WTC11 (cell line): ENCODE data around the gene TARBP1. TPM values are rescaled to one million over a fixed set of nuclear protein-coding genes. Genes with fewer than 3 reads are reported as not detected.
A peak's percentile ranks its signal among the peaks of the same experiment; 100 is the strongest.

ENCODE experiments used
- ATAC-seq: fragments of 200-7000 bp; cut with Tn5 transposase; 2 replicates; pipeline ENCODE4 v1.10.0; 2021; ENCODE audit warnings: mild to moderate bottlenecking, moderate library complexity
- CTCF ChIA-PET: fragments of 300-600 bp; sonication (Branson Sonifier 250); formaldehyde crosslinking; loops from one replicate; lab custom pipeline; 2021; ENCODE audit warnings: antibody characterized with exemption; lab: Charles Lee
- POLR2A ChIA-PET: fragments of 350-600 bp; sonication (Branson Sonifier 250); formaldehyde crosslinking; loops from one replicate; lab custom pipeline; 2021; ENCODE audit warnings: antibody characterized with exemption; lab: Charles Lee
- DNase-seq: peaks from one replicate; pipeline ENCODE4 v3.0.0; 2021; ENCODE audit warnings: low spot score
- H3K27ac Mint-ChIP-seq: 2 replicates; pipeline ENCODE4 v1.8.0; 2021; ENCODE audit warnings: mixed read lengths
- H3K27me3 Mint-ChIP-seq: 2 replicates; pipeline ENCODE4 v1.8.0; 2021; ENCODE audit warnings: low read depth, mild to moderate bottlenecking, moderate library complexity, mixed read lengths
- H3K36me3 Mint-ChIP-seq: 2 replicates; pipeline ENCODE4 v1.8.0; 2021; ENCODE audit warnings: mixed read lengths
- H3K4me1 Mint-ChIP-seq: 2 replicates; pipeline ENCODE4 v1.8.0; 2022; ENCODE audit warnings: mixed read lengths
- H3K4me3 Mint-ChIP-seq: 2 replicates; pipeline ENCODE4 v1.8.0; 2021; ENCODE audit warnings: mild to moderate bottlenecking, moderate library complexity, mixed read lengths
- H3K9me3 Mint-ChIP-seq: 2 replicates; pipeline ENCODE4 v1.8.0; 2021; ENCODE audit warnings: mixed read lengths
- ATF1 ChIP-seq: sonication (generic); formaldehyde crosslinking; IDR thresholded peaks from 2 replicates; pipeline ENCODE4 v1.8.1; 2023; ENCODE audit warnings: mild to moderate bottlenecking, moderate library complexity, missing genetic modification reagents
- ETV6 ChIP-seq: sonication (generic); formaldehyde crosslinking; IDR thresholded peaks from 2 replicates; pipeline ENCODE4 v1.8.1; 2022; ENCODE audit warnings: mild to moderate bottlenecking, missing genetic modification reagents
- GABPB1 ChIP-seq: sonication (generic); formaldehyde crosslinking; IDR thresholded peaks from 2 replicates; pipeline ENCODE4 v1.8.1; 2023; ENCODE audit warnings: mild to moderate bottlenecking, missing genetic modification reagents
- JAZF1 ChIP-seq: fragments of 250-450 bp; sonication (Bioruptor Pico); IDR thresholded peaks from 2 replicates; pipeline ENCODE4 v1.9.0; 2021; ENCODE audit warnings: moderate library complexity, mild to moderate bottlenecking, inconsistent platforms
- MYBL2 ChIP-seq: sonication (generic); formaldehyde crosslinking; IDR thresholded peaks from 2 replicates; pipeline ENCODE4 v1.8.1; 2023; ENCODE audit warnings: mild to moderate bottlenecking, moderate library complexity, missing genetic modification reagents
- RELA ChIP-seq: sonication (generic); formaldehyde crosslinking; IDR thresholded peaks from 2 replicates; pipeline ENCODE4 v1.8.1; 2022; ENCODE audit warnings: missing genetic modification reagents, mild to moderate bottlenecking, borderline replicate concordance
- SOX15 ChIP-seq: fragments of 250-450 bp; sonication (Bioruptor Pico); IDR thresholded peaks from 2 replicates; pipeline ENCODE4 v1.9.0; 2021; ENCODE audit warnings: mild to moderate bottlenecking
- TEAD1 ChIP-seq: sonication (generic); formaldehyde crosslinking; IDR thresholded peaks from 2 replicates; pipeline ENCODE4 v1.8.0; 2022; ENCODE audit warnings: mild to moderate bottlenecking, missing genetic modification reagents
- ZNF121 ChIP-seq: sonication (generic); formaldehyde crosslinking; IDR thresholded peaks from 2 replicates; pipeline ENCODE4 v1.8.0; 2023; ENCODE audit warnings: missing genetic modification reagents
- ZNF416 ChIP-seq: fragments of 250-450 bp; sonication (Bioruptor Pico); IDR thresholded peaks from 2 replicates; pipeline ENCODE4 v1.9.0; 2021; ENCODE audit warnings: mild to moderate bottlenecking, inconsistent platforms
- ZNF671 ChIP-seq: fragments of 250-450 bp; sonication (Bioruptor Pico); IDR thresholded peaks from 2 replicates; pipeline ENCODE4 v1.8.0; 2021; ENCODE audit warnings: mild to moderate bottlenecking
- total RNA-seq: library from RNA; stranded (reverse); gene quantifications from 3 replicates; pipeline ENCODE4 v1.2.3, GENCODE V29; 2021
- TF ChIP-seq, protein P1 (sequence below): fragments of 250-450 bp; sonication (Bioruptor Pico); IDR thresholded peaks from 2 replicates; pipeline ENCODE4 v1.9.0; 2021; ENCODE audit warnings: moderate library complexity, mild to moderate bottlenecking, inconsistent platforms, borderline replicate concordance
- TF ChIP-seq, protein P2 (sequence below): sonication (generic); formaldehyde crosslinking; IDR thresholded peaks from 2 replicates; pipeline ENCODE4 v1.8.0; 2022; ENCODE audit warnings: mild to moderate bottlenecking, missing genetic modification reagents
- TF ChIP-seq, protein P3 (sequence below): sonication (generic); formaldehyde crosslinking; IDR thresholded peaks from 2 replicates; pipeline ENCODE4 v1.8.0; 2022; ENCODE audit warnings: mild to moderate bottlenecking, missing genetic modification reagents
- TF ChIP-seq, protein P4 (sequence below): sonication (generic); formaldehyde crosslinking; IDR thresholded peaks from 2 replicates; pipeline ENCODE4 v1.8.1; 2022; ENCODE audit warnings: low read depth, mild to moderate bottlenecking, moderate library complexity, missing genetic modification reagents, borderline replicate concordance
- TF ChIP-seq, protein P5 (sequence below): sonication (generic); formaldehyde crosslinking; IDR thresholded peaks from 2 replicates; pipeline ENCODE4 v1.8.0; 2023; ENCODE audit warnings: missing genetic modification reagents, mild to moderate bottlenecking, borderline replicate concordance
- TF ChIP-seq, protein P6 (sequence below): sonication (generic); formaldehyde crosslinking; conservative IDR thresholded peaks from 2 replicates; pipeline ENCODE4 v1.8.1; 2023; ENCODE audit warnings: mild to moderate bottlenecking, low read depth, missing genetic modification reagents, moderate library complexity

TARBP1 gene
- total RNA-seq, 1 experiment from 2014 or later, result 24.0 TPM

DNA sequence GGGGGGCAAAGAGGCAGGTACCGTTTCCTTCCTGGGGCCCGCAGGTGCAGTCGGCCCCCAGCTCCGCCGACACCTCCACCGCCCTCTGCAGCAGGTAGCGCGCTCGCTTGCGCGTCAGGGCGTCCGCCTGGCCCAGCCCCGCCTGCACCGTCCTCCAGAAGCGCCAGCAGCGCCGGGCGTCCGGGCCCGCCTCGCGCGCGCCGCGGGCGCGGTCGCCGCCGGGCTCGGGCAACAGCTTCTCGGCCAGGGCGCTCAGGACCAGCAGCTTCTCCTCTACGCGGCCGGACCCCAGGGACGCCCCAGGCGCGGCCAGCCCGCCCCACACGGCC, 863 bp downstream of the TARBP1 start:
- Mint-ChIP-seq H3K36me3 (no peaks in the 10 kb centered on the region), H3K27ac (no peak overlapping the region), H3K4me3 (peak overlapping the region; percentile 77), H3K9me3 (no peaks in the 10 kb centered on the region), H3K4me1 (peaks cover 32% of the 10 kb centered on the region), H3K27me3 (peaks cover 36% of the 10 kb centered on the region)
- ATAC-seq, result peak; percentile 75
- no peak for DNase-seq
- POLR2A ChIA-PET, result interaction anchor here (1.5 kb wide), 1 partner anchor 123 kb away, joined by 4 read pairs; no protein-coding TSS in a partner anchor
- CTCF ChIA-PET, result interaction anchor here (0.7 to 1.5 kb wide), 3 partner anchors 21 to 605 kb away, joined by 3 to 4 read pairs (median 3); no protein-coding TSS in a partner anchor
- TF ChIP-seq TEAD1 (CRISPR knock-in tag), result no peak
- TF ChIP-seq, protein P1, sequence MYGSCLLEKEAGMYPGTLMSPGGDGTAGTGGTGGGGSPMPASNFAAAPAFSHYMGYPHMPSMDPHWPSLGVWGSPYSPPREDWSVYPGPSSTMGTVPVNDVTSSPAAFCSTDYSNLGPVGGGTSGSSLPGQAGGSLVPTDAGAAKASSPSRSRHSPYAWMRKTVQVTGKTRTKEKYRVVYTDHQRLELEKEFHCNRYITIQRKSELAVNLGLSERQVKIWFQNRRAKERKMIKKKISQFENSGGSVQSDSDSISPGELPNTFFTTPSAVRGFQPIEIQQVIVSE (CRISPR knock-in tag), result no peak
- 0 out of 2 replicates have a peak, but pooled peaks have one; percentile 25 for TF ChIP-seq GABPB1 (CRISPR knock-in tag)
- 0 out of 2 replicates have a peak, but pooled peaks have one; percentile 36 for TF ChIP-seq ETV6 (CRISPR knock-in tag)
- no peak for TF ChIP-seq ATF1 (CRISPR knock-in tag)
- TF ChIP-seq SOX15 (CRISPR knock-in tag), result no peak
- TF ChIP-seq, protein P2, sequence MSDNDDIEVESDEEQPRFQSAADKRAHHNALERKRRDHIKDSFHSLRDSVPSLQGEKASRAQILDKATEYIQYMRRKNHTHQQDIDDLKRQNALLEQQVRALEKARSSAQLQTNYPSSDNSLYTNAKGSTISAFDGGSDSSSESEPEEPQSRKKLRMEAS (CRISPR knock-in tag), result 0 out of 2 replicates have a peak, but pooled peaks have one; percentile 9
- TF ChIP-seq, protein P3, sequence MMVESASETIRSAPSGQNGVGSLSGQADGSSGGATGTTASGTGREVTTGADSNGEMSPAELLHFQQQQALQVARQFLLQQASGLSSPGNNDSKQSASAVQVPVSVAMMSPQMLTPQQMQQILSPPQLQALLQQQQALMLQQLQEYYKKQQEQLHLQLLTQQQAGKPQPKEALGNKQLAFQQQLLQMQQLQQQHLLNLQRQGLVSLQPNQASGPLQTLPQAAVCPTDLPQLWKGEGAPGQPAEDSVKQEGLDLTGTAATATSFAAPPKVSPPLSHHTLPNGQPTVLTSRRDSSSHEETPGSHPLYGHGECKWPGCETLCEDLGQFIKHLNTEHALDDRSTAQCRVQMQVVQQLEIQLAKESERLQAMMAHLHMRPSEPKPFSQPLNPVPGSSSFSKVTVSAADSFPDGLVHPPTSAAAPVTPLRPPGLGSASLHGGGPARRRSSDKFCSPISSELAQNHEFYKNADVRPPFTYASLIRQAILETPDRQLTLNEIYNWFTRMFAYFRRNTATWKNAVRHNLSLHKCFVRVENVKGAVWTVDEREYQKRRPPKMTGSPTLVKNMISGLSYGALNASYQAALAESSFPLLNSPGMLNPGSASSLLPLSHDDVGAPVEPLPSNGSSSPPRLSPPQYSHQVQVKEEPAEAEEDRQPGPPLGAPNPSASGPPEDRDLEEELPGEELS (CRISPR knock-in tag), result peak; percentile 69; the same call in 1 of the 2 replicates
- TF ChIP-seq MYBL2 (CRISPR knock-in tag), result no peak
- TF ChIP-seq, protein P4, sequence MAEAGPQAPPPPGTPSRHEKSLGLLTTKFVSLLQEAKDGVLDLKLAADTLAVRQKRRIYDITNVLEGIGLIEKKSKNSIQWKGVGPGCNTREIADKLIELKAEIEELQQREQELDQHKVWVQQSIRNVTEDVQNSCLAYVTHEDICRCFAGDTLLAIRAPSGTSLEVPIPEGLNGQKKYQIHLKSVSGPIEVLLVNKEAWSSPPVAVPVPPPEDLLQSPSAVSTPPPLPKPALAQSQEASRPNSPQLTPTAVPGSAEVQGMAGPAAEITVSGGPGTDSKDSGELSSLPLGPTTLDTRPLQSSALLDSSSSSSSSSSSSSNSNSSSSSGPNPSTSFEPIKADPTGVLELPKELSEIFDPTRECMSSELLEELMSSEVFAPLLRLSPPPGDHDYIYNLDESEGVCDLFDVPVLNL (CRISPR knock-in tag), result no peak
- TF ChIP-seq, protein P5, sequence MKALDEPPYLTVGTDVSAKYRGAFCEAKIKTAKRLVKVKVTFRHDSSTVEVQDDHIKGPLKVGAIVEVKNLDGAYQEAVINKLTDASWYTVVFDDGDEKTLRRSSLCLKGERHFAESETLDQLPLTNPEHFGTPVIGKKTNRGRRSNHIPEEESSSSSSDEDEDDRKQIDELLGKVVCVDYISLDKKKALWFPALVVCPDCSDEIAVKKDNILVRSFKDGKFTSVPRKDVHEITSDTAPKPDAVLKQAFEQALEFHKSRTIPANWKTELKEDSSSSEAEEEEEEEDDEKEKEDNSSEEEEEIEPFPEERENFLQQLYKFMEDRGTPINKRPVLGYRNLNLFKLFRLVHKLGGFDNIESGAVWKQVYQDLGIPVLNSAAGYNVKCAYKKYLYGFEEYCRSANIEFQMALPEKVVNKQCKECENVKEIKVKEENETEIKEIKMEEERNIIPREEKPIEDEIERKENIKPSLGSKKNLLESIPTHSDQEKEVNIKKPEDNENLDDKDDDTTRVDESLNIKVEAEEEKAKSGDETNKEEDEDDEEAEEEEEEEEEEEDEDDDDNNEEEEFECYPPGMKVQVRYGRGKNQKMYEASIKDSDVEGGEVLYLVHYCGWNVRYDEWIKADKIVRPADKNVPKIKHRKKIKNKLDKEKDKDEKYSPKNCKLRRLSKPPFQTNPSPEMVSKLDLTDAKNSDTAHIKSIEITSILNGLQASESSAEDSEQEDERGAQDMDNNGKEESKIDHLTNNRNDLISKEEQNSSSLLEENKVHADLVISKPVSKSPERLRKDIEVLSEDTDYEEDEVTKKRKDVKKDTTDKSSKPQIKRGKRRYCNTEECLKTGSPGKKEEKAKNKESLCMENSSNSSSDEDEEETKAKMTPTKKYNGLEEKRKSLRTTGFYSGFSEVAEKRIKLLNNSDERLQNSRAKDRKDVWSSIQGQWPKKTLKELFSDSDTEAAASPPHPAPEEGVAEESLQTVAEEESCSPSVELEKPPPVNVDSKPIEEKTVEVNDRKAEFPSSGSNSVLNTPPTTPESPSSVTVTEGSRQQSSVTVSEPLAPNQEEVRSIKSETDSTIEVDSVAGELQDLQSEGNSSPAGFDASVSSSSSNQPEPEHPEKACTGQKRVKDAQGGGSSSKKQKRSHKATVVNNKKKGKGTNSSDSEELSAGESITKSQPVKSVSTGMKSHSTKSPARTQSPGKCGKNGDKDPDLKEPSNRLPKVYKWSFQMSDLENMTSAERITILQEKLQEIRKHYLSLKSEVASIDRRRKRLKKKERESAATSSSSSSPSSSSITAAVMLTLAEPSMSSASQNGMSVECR (CRISPR knock-in tag), result 0 out of 2 replicates have a peak, but pooled peaks have one; percentile 16
- no peak for TF ChIP-seq ZNF121 (CRISPR knock-in tag)
- TF ChIP-seq ZNF671 (CRISPR knock-in tag), result no peak

DNA sequence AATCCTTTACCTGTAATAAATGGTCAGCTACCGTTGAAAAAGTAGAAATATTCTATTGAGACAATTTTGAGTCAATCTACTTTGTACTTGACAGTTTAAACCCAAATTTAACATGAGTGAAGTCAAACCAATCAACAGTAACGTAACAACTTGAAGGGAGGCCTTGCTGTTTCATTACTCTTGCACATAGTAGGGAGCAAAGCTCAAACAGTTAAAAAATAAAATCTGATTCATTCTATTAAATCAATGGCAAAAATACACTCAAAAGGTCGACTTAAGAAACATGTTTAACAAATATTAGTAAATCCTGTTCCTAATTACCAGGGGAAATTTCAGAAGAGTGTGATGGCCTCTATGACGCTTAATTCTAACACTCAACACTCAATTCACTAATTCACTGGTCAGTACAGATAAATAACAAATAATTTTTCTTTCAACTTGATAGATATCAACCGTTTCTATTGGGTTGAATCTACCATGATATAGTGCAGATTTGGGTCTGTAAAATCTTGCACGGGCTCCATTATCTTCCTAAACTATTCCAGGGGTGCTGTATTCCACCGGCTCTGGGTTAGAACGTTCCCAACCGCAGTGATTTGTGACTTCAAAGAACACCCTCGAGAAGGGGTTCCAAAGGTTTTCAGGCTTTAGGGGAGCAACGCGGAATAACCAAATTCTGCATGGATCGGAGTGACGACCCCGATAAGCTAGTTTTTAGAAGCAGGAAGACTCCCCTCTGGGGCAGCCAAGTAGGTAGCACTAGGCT, 1.4 kb downstream of the TARBP1 start:
- ChIA-PET POLR2A (no interaction called here), CTCF (interaction anchor here (0.7 to 0.8 kb wide), 2 partner anchors 22 to 606 kb away, joined by 3 to 4 read pairs; no protein-coding TSS in a partner anchor)
- Mint-ChIP-seq H3K4me1 (peaks cover 32% of the 10 kb centered on the region), H3K9me3 (no peaks in the 10 kb centered on the region), H3K36me3 (no peaks in the 10 kb centered on the region), H3K27me3 (peaks cover 31% of the 10 kb centered on the region), H3K27ac (no peak overlapping the region), H3K4me3 (peak overlapping the region; percentile 77)
- DNase-seq (no peak), ATAC-seq (no peak)
- TF ChIP-seq, protein P6, sequence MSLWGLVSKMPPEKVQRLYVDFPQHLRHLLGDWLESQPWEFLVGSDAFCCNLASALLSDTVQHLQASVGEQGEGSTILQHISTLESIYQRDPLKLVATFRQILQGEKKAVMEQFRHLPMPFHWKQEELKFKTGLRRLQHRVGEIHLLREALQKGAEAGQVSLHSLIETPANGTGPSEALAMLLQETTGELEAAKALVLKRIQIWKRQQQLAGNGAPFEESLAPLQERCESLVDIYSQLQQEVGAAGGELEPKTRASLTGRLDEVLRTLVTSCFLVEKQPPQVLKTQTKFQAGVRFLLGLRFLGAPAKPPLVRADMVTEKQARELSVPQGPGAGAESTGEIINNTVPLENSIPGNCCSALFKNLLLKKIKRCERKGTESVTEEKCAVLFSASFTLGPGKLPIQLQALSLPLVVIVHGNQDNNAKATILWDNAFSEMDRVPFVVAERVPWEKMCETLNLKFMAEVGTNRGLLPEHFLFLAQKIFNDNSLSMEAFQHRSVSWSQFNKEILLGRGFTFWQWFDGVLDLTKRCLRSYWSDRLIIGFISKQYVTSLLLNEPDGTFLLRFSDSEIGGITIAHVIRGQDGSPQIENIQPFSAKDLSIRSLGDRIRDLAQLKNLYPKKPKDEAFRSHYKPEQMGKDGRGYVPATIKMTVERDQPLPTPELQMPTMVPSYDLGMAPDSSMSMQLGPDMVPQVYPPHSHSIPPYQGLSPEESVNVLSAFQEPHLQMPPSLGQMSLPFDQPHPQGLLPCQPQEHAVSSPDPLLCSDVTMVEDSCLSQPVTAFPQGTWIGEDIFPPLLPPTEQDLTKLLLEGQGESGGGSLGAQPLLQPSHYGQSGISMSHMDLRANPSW (CRISPR knock-in tag), result no peak
- TF ChIP-seq ZNF416 (CRISPR knock-in tag), result no peak
- no peak for TF ChIP-seq RELA (CRISPR knock-in tag)
- no peak for TF ChIP-seq JAZF1 (CRISPR knock-in tag)
